ENCODE results near the gene COA8.

Gene COA8

DNA sequence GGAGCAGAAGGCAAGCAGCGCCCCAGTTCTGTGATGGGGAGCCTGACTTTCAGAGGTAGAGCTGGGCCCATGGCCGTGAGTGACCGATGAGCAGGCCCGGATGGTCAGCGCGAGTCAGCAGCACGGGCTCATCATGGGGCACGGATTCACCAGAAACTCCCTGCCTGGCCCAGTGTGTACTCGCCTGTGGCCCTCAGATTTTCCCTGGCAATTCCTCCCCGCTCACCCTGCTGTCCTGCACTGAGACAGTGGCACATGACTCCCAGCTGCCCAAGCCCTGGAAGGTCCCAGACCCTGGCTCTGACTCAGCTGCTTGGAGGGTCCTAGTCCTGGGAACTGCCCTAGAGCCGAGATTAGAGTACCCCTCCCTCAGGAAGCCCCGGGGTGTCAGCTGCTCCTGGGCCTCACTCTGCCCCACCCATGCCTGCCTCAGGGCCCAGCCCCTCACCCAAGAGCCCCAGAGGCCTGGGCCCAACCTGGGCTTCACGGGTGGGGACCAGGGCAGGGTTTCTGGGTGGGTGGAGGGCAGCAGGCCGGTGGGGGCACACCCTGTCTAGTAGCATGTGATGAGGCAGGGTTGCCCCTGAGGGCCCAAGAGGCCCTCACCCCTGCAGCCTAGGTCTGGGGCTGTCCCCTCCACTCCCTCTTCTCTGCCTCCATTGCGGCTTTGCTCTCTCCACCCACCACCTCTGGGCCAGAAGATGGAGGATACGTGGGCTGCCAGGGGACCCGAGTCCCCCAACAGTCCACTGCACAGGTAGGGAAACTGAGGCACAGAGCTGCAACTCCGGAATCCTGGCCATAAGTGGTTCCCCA is 25.4 kb upstream of the COA8 start:
- no peak for DNase-seq (ENCODE audit: low spot score)

GRCh38 chr14:103538291-103539055 is 24.3 kb upstream of the COA8 start:
- no peak for DNase-seq (ENCODE audit: low spot score)

DNA sequence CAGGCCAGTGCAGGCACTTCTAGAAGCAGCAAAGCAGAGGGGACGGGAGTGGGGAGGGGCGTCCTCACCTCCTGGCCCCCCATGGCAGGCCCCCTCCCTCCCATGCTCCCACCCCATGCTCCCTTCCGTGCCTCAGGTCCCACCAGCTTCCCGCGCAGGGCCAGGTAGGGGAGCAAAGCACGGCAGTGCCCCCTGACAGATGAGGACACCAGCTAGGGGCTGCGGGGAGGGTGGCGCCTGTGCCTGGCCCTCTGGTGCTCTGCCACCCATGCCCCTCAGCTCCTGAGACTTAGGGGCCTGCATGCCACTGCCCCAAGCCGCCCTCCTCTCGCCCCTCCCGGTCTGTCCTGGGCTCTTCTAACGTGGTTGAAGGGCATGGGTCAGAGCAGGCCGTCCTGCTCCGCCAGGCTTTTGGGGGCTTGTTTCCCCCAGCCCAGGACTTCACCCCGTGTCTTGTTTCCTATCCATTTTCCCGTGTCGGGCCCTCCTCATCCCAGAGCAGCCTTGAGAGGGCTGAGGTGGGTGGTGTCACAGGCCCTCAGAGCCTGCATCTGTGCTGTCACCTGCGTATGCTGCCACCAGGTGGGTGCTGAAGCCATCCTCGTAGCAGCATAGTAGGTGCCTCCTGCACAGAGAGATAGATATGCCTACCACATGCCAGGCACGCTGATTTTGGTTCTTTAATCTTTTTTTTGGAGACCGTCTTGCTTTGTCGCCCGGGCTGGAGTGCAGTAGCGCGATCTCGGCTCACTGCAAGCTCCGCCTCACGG is 23.5 kb upstream of the COA8 start:
- no peak for DNase-seq (ENCODE audit: low spot score)

DNA sequence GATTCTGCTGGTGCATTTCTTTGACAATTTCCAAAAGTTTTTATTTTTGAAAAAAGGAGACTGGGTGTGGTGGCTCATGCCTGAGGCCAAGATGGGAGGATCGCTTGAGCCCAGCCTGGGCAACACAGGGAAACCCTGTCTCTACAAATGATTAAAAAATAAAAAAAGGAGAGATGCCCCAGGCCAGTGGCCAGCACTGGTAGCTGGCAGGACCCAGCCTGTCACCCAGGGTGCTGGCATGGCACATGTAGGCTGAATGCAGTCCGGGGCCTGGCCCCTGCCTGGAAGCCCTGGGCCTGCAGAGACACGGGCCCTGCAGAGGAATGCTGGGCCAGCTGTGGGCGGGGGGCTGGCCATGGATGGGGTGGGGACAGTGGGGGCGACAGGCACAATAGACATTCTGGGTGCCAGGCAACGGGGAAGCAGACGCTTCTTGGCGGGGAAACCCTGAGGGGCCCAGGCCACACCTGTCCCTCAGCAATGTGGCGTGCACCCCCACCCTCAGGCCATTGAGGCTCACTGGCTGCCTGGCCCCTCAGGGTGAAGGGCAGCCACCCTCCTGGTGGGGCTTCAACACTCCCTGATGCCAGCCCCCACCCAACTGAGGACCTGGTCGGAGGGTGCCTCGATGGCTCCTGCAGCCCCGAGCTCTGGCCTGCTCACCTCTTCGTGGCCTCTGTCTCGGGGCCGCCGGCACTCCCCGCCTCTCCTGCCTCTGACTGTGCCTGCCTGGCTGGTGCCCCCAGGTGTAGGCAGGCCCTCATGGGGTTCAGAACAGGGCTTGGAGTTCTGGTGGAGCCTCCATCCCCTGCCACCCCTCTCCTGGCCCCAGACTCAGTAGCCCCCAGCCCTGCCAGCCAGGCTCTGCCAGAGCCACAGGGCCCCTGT is 21.7 kb upstream of the COA8 start:
- DNase-seq (ENCODE audit: low spot score), result no peak

DNA sequence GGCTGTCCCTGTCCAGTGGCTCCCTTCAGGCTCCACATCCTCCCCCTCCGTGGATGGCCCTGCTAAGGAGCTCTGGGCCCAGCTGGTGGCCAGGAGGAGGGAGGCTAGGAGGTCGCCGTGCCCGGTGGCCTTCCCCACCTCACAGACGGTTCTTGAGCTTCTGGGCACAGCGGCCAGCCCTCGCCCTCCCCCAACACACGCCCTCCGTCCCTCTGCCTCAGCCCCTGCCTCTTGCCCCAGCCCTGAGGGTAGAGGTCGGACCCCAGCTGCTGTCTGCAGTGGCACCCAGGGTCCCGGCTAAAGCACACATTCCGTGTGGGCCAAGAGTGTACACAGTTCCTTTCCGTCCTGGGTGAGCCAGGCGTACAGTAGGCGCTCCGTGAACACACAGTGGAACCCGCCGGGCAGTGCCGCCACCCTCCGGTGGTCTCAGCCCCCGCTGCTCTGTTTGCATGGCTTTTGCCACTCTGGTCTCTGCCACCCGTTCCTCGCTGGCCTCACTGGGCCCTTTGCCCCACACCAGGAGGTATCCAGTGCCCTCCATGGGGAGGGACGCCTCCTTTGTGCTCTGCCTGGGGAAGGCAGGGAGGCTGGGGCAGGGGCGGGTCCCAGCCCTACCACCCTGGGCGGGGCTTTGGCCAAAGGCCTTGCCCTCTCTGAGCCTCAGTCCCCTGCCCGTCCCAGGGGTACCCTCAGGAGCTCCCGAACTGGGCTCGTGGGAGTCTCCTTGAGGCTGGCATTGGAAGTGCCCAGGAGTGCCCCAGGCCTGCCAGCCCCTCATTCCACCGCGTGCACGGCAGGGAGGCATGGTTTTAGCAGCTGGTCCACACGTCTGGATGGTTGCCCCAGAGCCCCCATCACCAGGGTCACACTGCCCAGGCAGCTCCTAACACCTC is 20.8 kb upstream of the COA8 start:
- DNase-seq (ENCODE audit: low spot score), result no peak

DNA sequence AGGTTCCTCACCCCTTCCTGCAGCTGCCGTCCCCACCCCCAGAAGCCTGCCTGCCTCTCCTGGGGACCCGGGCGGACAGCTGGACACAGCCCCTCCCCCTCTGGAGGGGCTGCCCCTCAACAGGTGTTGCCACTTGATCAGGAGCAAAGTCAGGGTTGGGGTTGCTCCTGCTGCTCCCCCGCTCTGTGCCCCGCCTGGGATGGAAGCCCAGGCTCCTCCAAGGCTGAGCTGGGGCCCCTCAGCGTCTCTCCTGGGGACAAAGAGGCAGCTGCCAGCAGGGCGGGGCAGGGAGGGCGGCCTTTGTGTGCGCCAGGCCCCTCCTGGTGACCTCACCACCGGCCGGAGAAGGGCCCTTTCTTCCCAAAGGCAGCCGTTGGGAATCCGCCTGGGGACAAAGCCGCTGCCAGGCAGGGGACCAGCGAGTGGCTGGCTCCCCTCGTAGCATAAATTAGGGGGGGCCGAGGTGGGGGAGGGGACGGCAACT is 20.1 kb upstream of the COA8 start:
- DNase-seq (ENCODE audit: low spot score), result peak; percentile 97

- DNase-seq (ENCODE audit: low spot score), result no peak
Observed at GRCh38 chr14:103543140-103543539, 19.6 kb upstream of the COA8 start.

GRCh38 chr14:103543721-103544387 is 18.9 kb upstream of the COA8 start:
- no peak for DNase-seq (ENCODE audit: low spot score)

- peak; percentile 89 for DNase-seq (ENCODE audit: low spot score)
Observed at GRCh38 chr14:103544388-103545218, 18.2 kb upstream of the COA8 start.

DNA sequence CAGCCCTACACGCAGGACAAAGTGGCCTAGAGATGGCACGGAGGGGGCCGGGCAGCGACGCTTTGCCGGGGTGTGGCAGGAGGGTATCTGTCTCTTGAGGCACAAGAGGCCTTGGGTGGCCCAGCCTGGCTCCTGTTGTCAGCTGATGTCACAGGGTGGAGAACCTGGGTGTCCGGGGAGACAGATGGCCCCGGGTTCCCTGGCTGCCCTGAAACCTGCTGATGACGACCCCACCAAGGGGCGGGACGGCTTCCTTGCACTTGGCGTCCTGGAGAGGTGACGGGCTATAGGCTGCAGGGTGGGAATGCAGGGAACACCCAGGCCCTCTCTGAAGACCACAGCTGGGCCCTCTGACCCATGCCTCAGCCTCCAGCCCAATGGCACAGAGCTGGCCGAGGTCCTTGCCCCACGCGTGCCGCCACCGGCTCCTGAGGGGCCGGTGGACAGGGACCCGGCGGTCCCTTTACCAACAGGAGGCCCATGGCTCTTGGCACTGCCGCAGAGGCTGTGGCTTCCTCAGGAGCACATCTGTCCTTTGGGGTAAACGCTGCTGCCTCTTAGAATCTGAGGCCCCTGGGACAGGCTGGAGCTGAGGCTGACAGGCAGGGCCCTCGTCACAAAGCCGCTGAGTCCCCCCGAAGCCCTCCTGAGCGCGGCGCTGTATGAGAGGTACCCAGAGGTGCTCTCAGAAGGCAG is 17.4 kb upstream of the COA8 start:
- DNase-seq (ENCODE audit: low spot score), result no peak

- DNase-seq (ENCODE audit: low spot score), result no peak
Observed at GRCh38 chr14:103545915-103546651, 16.7 kb upstream of the COA8 start.

DNA sequence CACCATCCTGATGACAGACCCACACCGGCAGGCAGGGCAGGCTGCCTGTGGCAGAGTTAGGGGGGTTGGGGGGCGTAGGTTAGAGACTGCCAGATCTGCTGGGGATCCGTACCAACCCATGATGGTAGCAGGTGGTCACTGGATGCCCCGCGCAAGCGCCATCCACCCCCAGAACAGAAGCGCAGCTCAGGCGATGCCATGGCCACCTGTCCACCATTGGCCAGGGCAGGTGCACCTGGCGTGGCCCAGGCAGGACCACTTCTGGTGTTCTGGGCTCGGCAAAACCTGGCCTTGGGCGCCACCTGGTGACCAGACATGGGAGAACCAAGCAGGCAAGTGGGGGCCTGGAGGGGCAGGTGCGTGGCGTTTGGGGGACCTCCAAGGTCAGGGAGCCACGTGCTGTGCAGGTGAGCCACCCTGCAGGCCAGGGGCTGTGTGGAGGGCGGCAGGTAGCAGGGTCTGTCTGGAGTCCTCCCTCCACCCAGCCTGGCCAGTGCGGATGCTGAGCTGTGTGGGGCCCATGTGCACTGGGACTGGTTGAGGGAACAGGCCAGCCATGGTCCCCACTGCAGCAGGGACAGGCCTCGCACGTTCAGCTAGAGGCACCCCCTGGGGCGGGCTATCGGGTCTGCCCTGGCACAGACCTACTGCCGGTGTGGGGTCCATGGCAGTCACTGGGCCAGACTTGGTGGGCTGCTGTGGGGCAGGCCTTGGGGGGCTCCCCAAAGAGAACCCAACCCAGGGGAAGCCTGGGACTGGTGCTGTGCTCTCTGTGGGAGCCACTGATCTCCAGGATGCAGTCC is 15.9 kb upstream of the COA8 start:
- DNase-seq (ENCODE audit: low spot score), result peak; percentile 65

- DNase-seq (ENCODE audit: low spot score), result no peak
Observed at GRCh38 chr14:103547455-103547940, 15.3 kb upstream of the COA8 start.

DNA sequence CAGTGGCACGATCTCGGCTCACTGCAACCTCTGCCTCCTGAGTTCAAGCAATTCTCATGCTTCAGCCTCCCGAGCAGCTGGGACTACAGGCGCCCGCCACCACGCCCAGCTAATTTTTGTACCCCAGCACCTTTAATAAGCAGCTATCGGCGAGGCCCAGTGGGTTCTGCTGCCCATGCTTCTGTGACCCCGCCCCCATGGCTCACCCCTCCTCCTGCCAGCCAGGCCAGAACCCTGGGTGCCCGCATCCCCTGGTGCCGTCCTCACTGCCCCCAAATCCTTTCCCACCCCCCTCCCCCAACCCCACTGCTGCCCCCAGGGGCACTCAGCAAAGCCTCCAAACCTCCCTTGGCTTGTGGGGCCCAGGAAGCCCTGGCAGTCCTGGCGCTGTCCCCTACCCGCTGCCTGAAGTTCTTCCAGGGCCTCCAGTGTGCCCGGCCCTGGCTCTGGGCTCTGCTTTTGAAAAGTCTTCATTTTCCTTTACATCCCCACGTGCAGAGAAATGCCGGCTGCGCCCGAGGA is 14.8 kb upstream of the COA8 start:
- DNase-seq (ENCODE audit: low spot score), result no peak

DNA sequence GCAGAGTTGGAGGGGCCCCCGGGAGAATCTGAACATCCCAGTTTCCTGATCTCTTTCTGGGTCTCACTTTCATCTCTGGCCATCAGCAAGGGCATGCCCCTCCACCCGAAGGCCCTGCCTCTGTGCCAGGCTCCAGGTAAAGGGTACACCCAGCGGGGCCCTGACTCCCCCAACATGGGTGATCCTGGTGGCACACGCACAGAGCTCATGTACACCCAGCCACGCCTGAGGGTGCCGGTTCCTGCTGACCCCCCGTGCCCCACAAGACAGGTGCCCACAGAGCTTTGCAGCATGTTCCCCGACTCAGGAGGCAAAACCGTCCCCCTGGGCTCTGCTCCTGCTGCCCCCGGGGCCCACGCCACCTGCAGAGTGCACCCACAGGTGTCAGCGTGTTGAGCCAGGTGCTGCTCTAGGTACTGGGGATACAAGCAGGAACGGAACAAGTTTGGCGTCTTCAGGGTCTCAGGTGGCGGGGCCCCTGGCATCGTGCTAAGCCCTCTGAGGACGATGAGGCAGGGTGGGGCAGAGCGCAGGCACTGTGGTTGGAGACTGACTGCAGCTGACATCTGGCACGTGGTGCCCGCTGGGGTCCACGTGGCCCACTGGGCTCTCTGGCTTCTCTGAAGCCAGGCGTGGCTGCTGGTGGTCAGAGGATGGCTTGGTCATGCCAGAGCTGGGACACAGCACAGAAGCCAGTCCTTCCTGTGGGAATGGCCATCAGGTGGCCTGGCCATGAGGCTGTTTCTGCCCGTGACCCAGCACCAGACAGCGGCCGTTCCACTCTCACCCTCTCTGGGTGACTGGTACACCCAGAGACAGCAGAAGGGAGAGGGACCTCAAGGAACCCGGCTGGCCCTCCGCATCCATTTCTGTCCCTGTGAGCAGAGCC is 14.1 kb upstream of the COA8 start:
- no peak for DNase-seq (ENCODE audit: low spot score)

Measured in putamen (tissue), 1 donor.